Glomerular visceral epithelial cell (primary cell): ENCODE results near the gene IKZF4.

Source experiments
- DNase-seq: peaks from one replicate; pipeline ENCODE4 v3.0.0-alpha.2; 2016; ENCODE audit errors: extremely low spot score

Gene IKZF4

DNA sequence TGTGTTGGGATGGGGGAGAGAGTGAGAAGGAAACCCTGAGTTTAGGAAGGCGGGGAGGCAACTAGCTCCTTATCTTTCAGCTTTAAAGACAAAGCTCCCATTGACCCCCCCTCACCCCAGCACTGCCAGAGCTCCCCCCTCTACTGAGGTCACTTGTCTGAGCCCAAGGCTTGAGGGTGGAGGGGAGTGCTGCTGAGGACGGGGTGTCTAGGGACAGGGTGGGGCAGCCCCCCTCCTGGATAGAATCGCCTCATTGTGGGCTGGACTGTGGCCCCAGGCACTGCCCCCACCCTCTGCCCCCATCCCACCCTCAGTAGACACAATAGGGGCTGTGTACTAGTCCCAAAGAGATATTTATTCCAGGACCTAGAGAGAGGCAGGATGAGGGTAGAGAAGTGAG, 62.1 kb downstream of the IKZF4 start:
- no peak for DNase-seq

GRCh38 chr12:56084958-56085543, 64.2 kb downstream of the IKZF4 start:
- no peak for DNase-seq

DNA sequence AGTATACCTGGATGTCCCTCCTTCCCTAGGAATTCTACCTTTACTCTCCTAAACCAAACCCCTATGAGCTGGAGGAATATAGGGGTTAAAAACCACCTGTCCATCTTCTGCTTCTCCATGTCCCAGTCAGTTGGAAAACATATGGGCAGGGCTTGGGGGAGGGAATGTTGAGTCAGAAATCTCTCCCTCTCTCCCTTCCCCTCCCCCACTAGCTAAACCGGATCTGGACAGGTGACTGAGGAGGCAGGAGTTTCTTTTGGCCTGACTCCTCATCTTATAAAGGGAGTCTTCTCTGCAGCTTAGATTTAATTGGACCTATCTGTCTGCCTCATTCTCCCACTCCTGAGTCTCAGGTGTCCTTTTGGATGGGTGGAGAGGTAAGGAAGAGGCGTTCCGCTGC, 65.3 kb downstream of the IKZF4 start:
- DNase-seq, result no peak

DNA sequence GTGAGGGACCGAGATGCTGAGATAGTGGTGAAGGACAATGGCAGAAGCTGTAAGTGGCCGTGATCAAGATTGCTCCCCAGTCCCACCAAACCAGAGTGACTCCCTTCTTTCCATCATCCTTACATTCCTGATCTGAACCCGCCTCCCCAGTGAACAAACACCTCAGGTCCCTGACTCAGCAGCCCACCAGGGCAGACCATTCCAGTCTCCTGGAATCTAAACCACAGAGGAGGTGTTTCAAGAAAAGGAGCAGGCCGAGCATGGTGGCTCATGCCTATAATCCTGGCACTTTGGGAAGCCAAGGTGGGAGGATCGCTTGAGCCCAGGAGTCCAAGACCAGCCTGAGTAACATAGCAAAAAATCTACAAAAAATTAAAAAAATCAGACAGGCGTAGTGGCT, 65.8 kb downstream of the IKZF4 start:
- no peak for DNase-seq

GRCh38 chr12:56087220-56087619, 66.4 kb downstream of the IKZF4 start:
- DNase-seq, result no peak
